Gastroesophageal sphincter (tissue), 4 donors: ENCODE data around the gene MVD. TPM values are rescaled to one million over a fixed set of nuclear protein-coding genes. Genes with fewer than 3 reads are reported as not detected.

ENCODE experiments used
- ATAC-seq: fragments of 150-250 bp; one replicate; pipeline ENCODE4 v1.9.1; 2016; ENCODE audit warnings: mild to moderate bottlenecking, moderate library complexity
- H3K27ac ChIP-seq, 4 donors: fragments of 200-600 bp; sonication (generic) in 3 of 4; 1 replicate in 3 of 4; 2 replicates in 1 of 4; pipeline ENCODE4 v1.5.1; 2016 to 2019
- H3K27me3 ChIP-seq: fragments of 200-600 bp; sonication (generic); one replicate; pipeline ENCODE4 v1.5.1; 2019
- H3K36me3 ChIP-seq, 2 donors: fragments of 200-600 bp; sonication (generic); one replicate each; pipeline ENCODE4 v1.5.1; 2019; ENCODE audit warnings: control low read depth in 1 of 2
- H3K4me1 ChIP-seq, 3 donors: fragments of 200-600 bp; sonication (generic); 1 replicate in 2 of 3; 2 replicates in 1 of 3; pipeline ENCODE4 v1.5.1; 2016 to 2019; ENCODE audit warnings: control low read depth in 2 of 3
- H3K4me3 ChIP-seq, 2 donors: fragments of 200-600 bp; sonication (generic); one replicate each; pipeline ENCODE4 v1.5.1; 2019; ENCODE audit warnings: mild to moderate bottlenecking in 1 of 2, moderate library complexity in 1 of 2
- H3K9me3 ChIP-seq, 3 donors: fragments of 200-600 bp; sonication (generic); one replicate each; pipeline ENCODE4 v1.5.1; 2017 to 2019; ENCODE audit warnings: control low read depth in 2 of 3
- CTCF ChIP-seq, 4 experiments: fragments of 200-600 bp in 2 of 4; fragments of 450-650 bp in 2 of 4; sonication (generic) in 1 of 4; IDR thresholded peaks; one replicate each; pipeline ENCODE4 v1.5.1; 2017 to 2019; ENCODE audit warnings: antibody characterized with exemption in 4 of 4, mild to moderate bottlenecking in 2 of 4, moderate library complexity in 2 of 4
- EP300 ChIP-seq: sonication (generic); formaldehyde crosslinking; IDR thresholded peaks from one replicate; pipeline ENCODE4 v1.6.1; 2017; ENCODE audit warnings: antibody characterized with exemption, mild to moderate bottlenecking
- POLR2A ChIP-seq, 2 donors: fragments of 450-650 bp; IDR thresholded peaks; one replicate each; pipeline ENCODE4 v1.6.1; 2017; ENCODE audit warnings: antibody characterized with exemption in 2 of 2, mild to moderate bottlenecking in 2 of 2, moderate library complexity in 1 of 2
- POLR2AphosphoS5 ChIP-seq: sonication (generic); formaldehyde crosslinking; IDR thresholded peaks from one replicate; pipeline ENCODE4 v1.6.1; 2017; ENCODE audit warnings: antibody characterized with exemption
- WGBS, 2 donors: methylation state at CpG; one replicate each; pipeline ENCODE4 v1.1.5; 2018; ENCODE audit warnings: low coverage in 1 of 2; 5-methylcytosine and 5-hydroxymethylcytosine counted together
- total RNA-seq, 4 donors: library from RNA; depleted of rRNA; stranded (reverse); fragments of >200 nt; gene quantifications; one replicate each; pipeline ENCODE4 v1.1.0, GENCODE V29; 2016

MVD gene
- total RNA-seq, 4 donors from 2014 or later: 21.3 to 30.3 (median 26.6) TPM

- H3K27ac ChIP-seq: peak overlapping the region in 1 of 4 donors; percentile 41
- no CpG with 5 or more reads among the region's 23 CpGs for WGBS, 2 donors
- no peak for ATAC-seq
- peak overlapping the region in 1 of 2 donors; percentile 46 for H3K4me3 ChIP-seq
- H3K9me3 ChIP-seq: no peaks in the 10 kb centered on the region
- H3K27me3 ChIP-seq: peaks cover 52% of the 10 kb centered on the region
- peaks cover 0 to 52% of the 10 kb centered on the region in 2 donors for H3K36me3 ChIP-seq
- H3K4me1 ChIP-seq: peaks cover 0 to 19% (median 3%) of the 10 kb centered on the region in 3 donors
- no peak for TF ChIP-seq EP300
- no peak for TF ChIP-seq POLR2AphosphoS5
- peak in 1 of 4 experiments; percentile 24 for TF ChIP-seq CTCF (IDR thresholded peaks at IDR 0.05)
Observed at GRCh38 chr16:88633684-88634140, 29.2 kb downstream of the MVD start.

- peaks cover 0 to 64% of the 10 kb centered on the region in 2 donors for H3K36me3 ChIP-seq
- H3K27me3 ChIP-seq: peaks cover 41% of the 10 kb centered on the region
- H3K4me1 ChIP-seq: peaks cover 0 to 19% (median 3%) of the 10 kb centered on the region in 3 donors
- no peak overlapping the region for H3K27ac ChIP-seq
- TF ChIP-seq POLR2AphosphoS5 (no peak), POLR2A (IDR thresholded peaks at IDR 0.05) (no peak), CTCF (IDR thresholded peaks at IDR 0.05) (no peak), EP300 (no peak)
- 90 to 96% methylated on average over 6 to 8 of the region's 11 CpGs for WGBS, 2 donors
- no peak for ATAC-seq
- no peaks in the 10 kb centered on the region for H3K9me3 ChIP-seq
- no peak overlapping the region for H3K4me3 ChIP-seq
Observed at GRCh38 chr16:88632587-88632930, 30.3 kb downstream of the MVD start.

DNA sequence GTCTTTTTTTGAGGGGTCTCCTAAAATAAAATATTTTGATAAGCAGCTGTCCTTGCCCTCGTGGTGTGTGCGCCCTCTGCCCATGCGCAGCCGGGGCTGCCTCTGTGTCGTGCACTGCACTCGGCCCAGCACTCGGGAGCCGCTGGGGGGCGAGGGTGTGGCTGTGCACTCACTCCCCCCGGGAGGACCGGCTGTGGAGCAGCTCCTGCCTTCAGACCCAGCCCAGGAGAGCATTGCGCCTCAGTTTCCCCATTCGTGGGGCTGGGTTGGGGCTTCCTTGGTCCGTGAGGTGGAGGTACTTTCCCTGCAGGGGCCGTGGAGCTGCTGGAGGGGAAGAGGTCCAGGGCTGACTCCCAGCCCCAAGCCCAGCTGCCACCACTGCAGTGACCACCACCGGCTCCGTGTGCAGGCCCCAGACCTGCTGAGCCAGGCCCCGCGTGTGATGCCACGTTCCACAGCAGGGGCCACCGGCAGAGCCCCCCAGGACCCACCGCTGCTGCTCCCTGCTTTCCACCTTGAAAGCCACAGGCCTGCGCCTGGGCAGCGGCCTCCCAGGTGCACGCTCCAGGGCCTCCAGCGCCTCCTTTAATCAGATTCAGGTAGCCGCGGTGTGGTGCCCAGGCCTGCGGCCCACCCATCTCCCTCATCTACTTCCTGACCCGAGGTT is 30.8 kb downstream of the MVD start:
- no peak for ATAC-seq
- WGBS, 2 donors: 74 to 78% methylated on average over 5 to 7 of the region's 30 CpGs
- peaks cover 0 to 19% (median 3%) of the 10 kb centered on the region in 3 donors for H3K4me1 ChIP-seq
- peaks cover 36% of the 10 kb centered on the region for H3K27me3 ChIP-seq
- H3K36me3 ChIP-seq: peaks cover 0 to 69% of the 10 kb centered on the region in 2 donors
- no peak overlapping the region for H3K4me3 ChIP-seq
- no peak for TF ChIP-seq POLR2A (IDR thresholded peaks at IDR 0.05)
- no peak for TF ChIP-seq EP300
- no peak for TF ChIP-seq POLR2AphosphoS5
- TF ChIP-seq CTCF (IDR thresholded peaks at IDR 0.05): no peak
- H3K9me3 ChIP-seq: no peaks in the 10 kb centered on the region
- no peak overlapping the region for H3K27ac ChIP-seq

DNA sequence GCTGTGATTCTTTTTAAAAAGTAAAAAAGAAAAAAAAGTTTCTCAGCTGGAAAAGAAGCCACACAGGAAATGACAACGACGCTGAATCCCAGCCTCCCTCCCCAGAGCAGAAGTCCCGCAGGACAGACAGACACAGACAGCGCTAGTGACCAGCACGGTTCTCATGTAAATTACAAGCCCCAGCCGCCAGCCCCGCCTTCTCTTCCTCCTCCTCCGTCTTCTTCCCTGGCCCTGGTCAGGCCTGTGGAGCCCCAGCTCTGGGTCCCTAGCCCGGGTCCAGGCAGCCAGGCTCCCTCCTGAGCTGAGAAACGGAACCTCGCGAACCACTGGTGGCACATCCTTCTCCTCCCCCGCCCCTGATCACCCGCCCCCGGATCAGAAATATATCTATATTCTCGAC is 31.5 kb downstream of the MVD start:
- WGBS, 2 donors: 67 to 82% methylated on average over 9 of the region's 16 CpGs
- H3K9me3 ChIP-seq: no peaks in the 10 kb centered on the region
- H3K4me3 ChIP-seq: no peak overlapping the region
- ATAC-seq: no peak
- TF ChIP-seq POLR2AphosphoS5 (no peak), POLR2A (IDR thresholded peaks at IDR 0.05) (no peak), CTCF (IDR thresholded peaks at IDR 0.05) (no peak), EP300 (no peak)
- no peak overlapping the region for H3K27ac ChIP-seq
- H3K36me3 ChIP-seq: peaks cover 0 to 75% of the 10 kb centered on the region in 2 donors
- H3K27me3 ChIP-seq: peaks cover 29% of the 10 kb centered on the region
- H3K4me1 ChIP-seq: peaks cover 0 to 19% (median 3%) of the 10 kb centered on the region in 3 donors

GRCh38 chr16:88630941-88631340 is 31.9 kb downstream of the MVD start:
- no peak overlapping the region for H3K4me3 ChIP-seq
- H3K4me1 ChIP-seq: peaks cover 0 to 19% (median 3%) of the 10 kb centered on the region in 3 donors
- no peak overlapping the region for H3K27ac ChIP-seq
- TF ChIP-seq POLR2AphosphoS5 (no peak), POLR2A (IDR thresholded peaks at IDR 0.05) (no peak), EP300 (no peak), CTCF (IDR thresholded peaks at IDR 0.05) (no peak)
- no peak for ATAC-seq
- peaks cover 0 to 80% of the 10 kb centered on the region in 2 donors for H3K36me3 ChIP-seq
- peaks cover 24% of the 10 kb centered on the region for H3K27me3 ChIP-seq
- WGBS, 2 donors: 92% methylated on average over 4 of the region's 23 CpGs
- no peaks in the 10 kb centered on the region for H3K9me3 ChIP-seq
